GM12891 (cell line): ENCODE measurements around the gene BDH1.

ENCODE experiments used
- POLR2A ChIP-seq: IDR thresholded peaks from 2 replicates; pipeline ENCODE4 v1.6.1; 2011; ENCODE audit warnings: low read depth, low read length, control low read depth
- POLR2AphosphoS5 ChIP-seq: IDR thresholded peaks from 2 replicates; pipeline ENCODE4 v1.6.1; 2011; ENCODE audit warnings: low read depth, low read length, control low read depth
- SPI1 ChIP-seq: IDR thresholded peaks from 2 replicates; pipeline ENCODE4 v1.6.1; 2011; ENCODE audit warnings: low read depth, low read length, control low read depth

- no peak for TF ChIP-seq SPI1
- TF ChIP-seq POLR2A: no peak
- TF ChIP-seq POLR2AphosphoS5: no peak
Observed at GRCh38 chr3:197504229-197504628, 51.5 kb downstream of the BDH1 start.
